NCI-H82 (cell line): ENCODE results near the gene RAB15.

ENCODE experiments used
- DNase-seq: peaks from one replicate; lab custom pipeline; 2025; lab: John Stamatoyannopoulos, UW

The RAB15 gene

DNA sequence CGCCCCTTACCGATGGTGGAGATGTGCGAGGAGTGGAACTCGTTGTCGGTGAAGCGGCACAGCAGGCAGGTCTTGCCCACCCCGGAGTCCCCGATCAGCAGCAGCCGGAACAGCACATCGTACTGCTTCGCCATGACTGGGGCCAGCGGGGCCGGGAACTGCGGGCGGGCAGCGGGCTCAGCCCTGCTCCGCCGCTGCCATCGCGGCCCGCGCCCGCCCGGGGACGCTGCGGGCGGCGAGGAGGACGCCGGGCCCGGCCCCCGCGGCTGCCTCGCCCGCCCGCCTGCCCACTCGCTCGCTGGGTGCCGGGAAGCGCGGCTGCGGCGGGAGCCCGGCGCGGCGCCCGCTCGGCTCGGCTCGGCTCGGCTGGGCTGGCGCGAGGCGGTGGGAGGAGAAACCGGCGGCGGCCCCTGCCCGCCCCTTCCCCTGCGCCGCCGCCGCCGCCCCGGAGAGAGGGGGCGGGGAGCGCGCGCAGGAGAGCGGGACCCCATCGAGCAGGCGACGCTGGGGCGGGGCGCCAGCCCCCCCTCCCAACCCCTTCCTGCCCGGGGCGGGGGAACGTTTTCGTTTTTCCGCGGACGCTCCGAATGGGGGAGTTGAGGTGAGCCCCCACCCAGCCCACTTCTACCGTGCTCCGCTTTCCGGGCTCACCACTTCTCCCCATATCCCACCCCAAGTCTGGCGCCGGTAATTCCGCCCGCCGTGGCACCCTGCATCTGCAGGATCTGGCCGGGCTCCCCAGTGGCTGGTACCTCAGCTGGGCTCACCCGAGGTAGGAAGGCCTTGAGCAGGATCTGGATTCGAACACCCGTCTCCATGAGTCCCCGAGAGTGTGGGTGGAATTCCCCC is at the start of gene RAB15:
TSS of gene RAB15 (minus strand) at position 394 of the 849 bp plus-strand sequence. CDS start at position 134, 260 bp downstream.
- peak; percentile 48 for DNase-seq

DNA sequence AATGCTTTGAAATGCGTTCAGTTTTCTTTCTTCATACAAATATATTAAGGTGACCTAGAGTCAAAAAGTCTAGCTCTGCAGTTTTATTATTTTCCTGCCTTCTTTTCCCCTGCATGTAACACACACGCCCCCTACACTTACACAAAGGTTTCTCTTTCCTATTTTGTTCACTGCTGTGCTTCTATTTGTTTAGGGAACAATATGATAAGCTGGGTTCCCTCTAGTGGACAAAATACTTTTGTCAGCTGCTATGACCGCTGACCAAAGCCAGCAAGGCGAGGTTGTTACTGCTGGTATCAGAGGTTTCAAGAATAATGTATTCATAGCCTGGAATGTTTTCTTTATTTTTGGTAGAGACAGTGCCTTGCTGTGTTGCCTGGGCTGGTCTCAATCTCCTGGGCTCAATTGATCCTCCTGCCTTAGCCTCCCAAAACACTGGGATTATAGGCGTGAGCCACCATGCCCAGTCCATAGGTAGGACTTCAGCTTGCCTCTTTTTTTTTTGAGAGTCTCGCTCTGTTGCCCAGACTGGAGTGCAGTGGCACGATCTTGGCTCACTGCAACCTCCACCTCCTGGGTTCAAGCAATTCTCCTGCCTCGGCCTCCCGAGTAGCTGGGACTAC is 47.9 kb upstream of the RAB15 start:
- peak; percentile 47 for DNase-seq

DNA sequence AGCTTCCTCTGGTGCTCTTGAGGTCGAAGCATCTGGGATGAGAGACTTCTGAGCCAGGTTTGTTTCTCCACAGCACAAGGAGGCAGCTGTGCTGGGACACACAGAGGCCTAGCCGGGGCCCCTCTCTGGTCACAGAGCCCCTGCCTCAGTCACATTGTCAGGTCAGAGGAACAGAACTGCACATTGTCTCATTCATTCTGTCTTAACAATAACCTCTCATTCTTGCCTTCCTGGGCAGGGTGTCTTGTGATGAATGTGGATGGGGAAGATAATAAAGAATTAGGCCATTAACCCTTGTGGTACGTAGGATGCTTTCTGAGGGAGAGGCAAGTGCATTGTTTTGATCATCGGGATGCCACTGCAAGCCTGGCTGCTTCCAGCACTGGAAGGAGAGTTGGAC is 44.3 kb upstream of the RAB15 start:
- DNase-seq, result no peak

DNA sequence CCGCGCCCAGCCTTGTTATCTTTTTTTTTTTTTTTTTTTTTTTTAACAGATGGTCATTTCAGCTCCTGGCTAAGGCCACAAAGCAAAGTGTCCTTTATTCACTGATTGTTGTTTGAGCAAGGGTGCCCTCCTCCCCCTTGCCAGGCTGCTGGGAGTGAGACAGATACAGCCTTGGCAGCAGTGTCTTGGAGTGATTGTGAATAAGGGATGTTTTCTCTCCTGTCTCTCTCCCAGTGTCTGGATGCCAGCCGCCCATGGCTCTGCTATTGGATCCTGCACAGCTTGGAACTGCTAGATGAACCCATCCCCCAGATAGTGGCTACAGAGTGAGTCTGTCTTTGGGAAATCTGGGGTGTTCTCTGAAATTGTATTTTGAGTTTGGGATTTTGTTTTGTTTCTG is 43.3 kb upstream of the RAB15 start:
- no peak for DNase-seq

DNA sequence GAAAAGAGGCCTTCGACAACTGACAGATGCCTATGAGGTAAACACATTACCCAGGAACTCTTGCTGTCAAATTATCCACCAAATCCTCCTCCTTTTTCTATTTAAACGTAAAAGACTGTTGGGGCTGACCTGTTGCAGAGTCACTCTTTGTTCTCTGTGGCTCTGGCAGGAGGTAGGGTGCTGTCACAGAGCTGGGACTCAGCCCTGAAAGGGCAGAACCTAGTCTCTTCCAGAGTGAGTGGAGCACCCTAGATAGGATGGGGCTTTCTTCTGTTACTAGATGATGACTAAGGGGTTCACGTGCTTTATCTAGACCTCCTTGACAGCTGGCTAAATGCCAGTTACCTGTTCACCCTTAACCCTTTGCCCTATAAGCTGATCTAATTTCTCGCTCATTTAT is 40.2 kb upstream of the RAB15 start:
- DNase-seq, result no peak

DNA sequence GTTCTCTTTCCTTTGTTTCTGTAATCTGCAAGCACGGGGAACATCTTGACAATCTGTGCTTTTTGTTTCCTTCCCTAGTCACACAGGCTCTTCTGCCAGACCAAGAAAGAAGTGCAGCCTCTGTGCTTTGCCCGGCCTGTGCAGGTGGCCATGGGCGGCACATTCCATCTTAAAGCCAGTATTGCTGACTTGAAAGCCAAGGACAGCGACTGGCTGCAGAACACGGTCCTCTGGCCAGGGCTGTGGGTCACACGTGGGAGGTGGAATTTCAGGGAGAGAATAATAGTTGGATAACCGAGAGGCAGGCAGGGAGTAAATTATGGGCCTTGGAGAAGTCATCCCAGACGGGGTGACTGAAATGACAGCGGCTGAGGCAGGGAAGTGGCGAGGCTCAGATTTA is 39.4 kb upstream of the RAB15 start:
- DNase-seq, result no peak

DNA sequence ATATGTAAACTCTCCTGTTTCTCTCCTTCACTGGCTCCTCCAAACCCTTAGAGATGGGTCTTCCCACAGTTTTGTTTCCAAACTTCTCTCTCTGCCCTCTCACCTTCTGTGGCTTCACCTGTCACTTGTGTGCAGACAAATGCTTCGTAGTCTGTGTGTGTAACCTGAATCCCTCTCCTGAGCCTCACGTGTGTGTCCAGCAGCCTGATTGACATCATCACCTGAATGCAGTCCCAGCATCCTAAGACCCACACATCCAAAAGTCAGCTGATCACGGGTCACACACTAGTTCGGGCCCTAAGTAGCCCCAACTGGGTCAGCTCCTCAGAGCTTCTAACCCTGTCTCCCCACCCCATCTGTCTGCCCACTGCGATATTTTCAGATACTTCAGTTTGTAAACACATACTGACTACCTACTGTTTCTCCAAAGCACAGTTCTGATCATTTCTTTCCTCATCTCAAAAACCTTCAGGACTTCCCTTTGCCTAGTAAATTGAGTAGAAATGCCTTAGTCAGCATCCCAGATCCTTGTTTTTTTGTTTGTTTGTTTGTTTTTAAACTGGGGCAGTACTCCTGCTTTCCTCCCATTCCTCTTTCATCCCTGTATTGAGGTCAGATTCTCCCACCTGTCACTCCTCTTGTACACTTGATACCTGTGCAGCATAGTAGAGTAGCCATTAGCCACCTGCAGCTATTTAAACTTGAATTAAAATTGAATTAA is 38.2 kb upstream of the RAB15 start:
- no peak for DNase-seq

DNA sequence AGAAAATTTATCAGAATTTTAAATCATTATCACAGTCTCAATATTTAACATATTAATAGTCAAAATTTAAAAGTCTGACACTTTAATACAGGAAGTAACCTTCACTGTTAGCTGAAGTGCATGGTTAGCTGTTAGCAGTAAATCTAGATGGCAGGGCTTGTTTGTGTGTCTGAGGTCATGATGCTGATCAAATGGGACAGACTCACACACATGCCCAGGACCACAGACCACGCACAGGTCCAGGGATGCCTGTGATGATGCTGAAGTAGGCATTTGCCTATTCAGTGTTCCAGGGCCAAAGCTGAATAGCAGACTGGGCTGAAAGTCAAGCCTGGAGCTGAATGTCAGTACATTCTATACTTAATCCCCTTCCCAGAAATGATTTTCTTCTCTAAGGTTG is 35.1 kb upstream of the RAB15 start:
- DNase-seq, result no peak

DNA sequence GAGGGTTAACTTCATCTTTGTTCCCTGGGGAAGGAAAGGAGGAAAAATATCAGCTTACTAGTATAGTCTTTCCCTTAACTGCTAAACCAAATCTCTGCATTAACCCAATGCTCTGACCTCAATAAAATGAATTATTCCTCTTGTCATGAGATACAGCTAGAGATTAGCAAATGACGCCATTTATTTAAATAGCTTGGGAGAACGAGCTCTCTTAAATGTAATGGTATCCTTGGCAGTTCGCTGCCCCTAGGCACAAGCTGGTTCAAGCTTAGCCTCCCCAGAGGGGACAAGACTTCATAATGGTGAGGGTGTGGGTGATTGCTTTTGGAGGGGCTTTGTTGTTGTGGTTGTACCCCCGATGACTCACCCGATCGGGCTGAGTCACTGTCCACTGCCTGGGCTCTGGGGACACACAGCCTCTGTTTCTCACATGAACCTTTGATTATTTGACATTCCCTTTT is 34.2 kb upstream of the RAB15 start:
- DNase-seq, result no peak

DNA sequence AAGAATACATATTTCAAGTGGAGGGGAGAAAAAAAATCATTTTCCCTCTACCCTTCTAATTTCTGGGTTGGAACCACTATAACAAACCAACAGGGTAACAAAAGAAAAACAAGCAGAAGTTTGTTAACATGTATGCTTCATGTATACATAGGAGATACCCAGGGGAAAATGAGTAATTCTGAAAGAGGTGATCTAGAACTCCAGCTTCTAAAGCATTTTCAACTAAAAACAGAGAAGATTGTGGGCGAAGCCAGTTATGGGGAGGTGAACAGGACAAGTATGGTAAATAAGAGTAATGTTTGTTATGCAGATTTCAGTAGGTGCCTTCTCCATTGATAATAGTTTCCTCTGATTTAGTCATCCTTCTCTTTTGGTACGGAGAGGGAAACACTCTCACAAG is 31.3 kb upstream of the RAB15 start:
- no peak for DNase-seq

DNA sequence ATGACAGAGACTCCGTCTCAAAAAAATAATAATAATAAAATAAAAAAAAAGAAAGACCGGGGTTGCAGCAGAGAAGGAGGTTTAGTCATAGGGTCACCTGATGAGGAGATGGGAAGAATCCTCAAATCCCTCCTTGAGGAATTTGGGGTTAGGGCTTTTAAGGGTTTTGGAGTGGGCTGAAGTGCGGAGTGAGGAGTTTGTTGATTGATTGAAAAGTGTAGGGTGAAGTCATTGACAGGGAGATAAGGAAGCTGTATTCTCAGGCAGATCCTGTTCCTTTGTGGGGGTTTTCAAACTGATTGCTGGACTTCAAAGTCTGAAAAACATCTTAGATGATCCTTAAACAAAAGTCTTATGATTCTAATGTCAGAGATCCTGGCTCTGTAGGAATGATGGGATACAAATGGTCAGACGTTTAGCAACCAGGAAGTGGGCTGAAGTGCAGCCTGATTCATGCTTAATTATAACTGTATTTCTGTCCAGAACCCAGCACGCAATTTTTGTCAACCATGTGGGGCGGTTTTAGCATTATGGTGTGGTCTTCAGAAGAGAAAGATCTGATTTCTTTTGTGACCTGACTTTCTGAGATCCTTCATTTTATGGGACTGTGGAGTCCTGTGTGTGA is 30.6 kb upstream of the RAB15 start:
- DNase-seq, result no peak

DNA sequence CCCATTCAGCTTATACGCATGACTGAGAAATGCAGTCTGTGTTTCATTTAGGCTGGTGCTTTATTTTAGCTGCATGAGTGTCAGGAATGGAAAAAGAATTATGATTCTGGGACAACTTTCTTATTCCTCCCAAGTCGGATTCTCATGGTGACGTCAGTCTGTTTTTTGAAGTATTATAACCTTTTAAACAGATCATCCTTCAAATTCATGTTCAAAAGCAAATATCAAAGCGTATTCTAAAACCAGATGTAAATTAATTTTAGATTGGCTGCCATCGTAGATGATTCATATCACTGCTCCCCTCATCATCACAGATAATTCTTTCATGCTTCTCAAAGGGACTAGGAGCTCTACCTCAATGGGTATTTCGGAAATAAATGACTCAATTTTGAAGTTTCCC is 29.6 kb upstream of the RAB15 start:
- no peak for DNase-seq

DNA sequence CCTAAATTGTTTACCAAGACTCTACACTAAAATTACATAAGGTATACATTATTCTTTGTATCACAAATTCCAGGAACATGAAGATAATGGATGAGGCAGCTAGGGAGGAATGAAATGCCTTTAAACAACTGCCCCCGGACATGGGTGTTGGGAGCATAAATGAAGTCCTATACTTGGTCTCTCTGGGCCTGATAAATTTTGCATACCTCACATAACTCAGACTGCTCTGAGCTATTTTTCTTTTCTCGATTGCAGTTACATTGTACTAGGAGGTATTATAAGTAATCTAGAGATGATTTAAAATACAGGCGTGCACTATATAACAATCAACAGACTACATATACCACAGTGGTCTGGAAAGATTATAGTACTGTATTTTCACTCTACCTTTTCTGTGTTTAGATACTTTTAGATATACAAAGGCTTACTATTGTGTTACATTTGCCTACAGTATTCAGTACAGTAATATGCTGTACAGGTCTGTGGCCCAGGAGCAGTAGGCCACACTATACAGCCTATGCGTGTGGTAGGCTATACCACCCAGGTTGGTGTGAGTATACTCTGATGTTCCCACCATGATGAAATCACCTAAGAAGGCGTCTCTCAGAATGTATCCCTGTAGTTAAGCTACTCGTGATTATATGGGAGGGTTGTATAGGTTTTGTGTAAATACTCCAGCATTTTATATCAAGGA is 28.9 kb upstream of the RAB15 start:
- DNase-seq, result no peak

DNA sequence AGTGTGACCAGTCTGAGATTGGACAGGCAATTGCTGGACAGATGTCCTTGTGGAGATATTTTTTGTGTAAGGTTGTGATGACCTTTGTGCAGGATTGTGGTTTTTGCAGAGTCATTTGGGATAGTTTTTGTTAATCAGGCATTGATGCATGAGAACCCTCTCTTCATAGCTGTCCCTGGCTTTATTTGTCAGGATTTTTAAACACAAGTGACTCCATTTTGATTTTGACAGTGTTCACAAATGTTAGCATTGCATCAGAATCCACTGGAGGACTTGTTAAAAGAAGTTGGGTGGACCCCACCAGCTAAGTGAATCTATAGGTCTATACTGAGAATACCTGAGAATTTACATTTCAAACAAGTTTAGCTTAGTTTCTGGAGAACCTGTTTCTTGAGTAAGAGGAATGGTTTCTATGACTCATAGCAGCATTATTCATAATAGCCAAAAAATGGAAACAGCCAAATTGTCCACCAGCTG is 26.4 kb upstream of the RAB15 start:
- no peak for DNase-seq

DNA sequence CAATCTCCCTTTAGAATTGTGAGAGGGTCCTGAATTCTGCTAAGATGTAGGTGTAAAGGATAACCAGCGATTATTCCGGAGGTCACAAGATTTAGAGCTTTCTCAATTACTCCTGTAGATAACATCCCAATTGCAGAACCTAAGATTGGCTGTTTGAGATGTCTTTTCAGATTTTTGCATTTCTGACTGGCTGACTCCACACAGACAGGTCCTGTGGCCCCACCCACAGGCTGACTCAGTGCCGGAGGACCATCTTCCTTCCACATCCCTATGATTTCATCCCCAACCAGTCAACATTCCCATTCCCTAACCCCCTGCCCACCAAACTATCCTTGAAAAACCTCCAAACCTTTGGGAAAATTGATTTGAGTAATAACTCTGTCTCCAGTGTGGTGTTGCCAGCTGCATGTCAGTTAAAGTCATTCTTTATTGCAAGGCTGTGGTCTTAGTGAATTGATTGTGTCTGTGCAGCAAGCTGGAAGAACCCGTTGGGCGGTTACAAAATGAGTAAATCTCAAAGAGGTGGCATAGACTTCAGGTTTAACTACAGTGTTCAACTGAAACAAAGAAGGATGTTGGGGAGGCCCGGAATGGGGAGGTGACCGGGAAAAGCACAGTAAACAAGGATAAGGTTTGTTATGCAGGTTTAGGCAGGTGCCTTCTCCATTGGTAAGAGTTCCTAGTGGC is 25.1 kb upstream of the RAB15 start:
- DNase-seq, result no peak

DNA sequence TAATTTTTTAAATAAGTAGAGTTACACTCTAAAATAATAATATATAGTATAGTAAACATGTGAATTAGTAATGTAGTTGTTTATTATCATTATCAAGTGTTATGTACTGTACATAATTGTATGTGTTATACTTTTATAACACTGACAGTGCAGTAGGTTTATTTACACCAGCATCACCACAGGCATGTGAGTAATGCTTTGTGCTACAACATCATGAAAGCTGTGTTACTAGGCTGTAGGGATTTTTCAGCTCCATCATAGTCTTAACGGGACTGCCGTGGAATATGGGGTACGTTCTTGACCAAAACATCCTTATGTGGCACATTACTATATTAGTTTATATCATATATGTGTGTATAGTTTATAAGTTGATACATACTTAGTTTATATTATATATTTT is 23.2 kb upstream of the RAB15 start:
- DNase-seq, result no peak

DNA sequence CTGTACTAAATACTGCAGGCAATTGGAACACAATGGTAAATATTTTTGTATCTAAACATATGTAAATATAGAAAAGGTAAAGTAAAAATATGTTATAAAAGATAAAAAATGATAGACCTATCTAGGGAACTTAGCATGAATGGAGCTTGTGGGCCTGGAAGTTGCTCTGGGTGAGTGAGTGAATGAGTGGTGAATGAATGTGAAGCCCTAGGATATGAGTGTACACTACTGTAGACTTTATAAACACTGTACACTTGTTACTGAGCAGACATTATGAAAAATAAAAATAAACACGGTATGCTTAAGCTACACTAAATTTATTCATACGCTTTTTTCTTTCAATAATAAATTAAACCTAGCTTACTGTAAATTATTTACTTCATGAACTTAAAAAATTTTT is 22.4 kb upstream of the RAB15 start:
- no peak for DNase-seq

DNA sequence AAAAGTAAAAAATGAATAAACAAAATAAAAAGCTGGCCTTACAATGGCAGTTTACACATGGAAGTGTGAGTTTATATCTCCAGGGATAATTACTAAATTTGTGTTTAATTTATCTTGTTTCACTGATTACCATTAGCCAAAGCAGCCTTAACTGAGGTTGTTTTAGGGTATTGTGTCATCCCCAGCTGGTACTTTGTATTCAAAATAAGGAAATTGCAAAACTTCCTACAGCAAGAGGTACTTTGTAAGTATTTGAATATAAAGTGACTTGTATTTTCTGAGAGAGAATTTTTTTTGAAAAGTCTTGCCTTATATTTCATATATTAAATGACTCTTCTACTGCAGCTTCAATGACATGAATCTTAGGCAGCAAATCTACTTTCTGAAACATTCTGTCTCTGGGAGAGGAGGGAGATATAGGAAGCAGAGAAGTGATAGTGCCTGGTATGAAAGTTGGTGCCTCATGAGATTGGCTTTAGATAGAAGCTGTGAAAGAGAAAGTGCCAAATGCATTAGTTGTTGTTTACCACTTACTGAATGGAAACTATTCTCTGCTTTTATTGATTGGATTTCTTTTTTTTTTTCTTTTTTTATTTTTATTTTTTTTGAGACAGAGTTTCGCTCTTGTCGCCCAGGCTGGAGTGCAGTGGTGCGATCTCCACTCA is 21.3 kb upstream of the RAB15 start:
- no peak for DNase-seq

DNA sequence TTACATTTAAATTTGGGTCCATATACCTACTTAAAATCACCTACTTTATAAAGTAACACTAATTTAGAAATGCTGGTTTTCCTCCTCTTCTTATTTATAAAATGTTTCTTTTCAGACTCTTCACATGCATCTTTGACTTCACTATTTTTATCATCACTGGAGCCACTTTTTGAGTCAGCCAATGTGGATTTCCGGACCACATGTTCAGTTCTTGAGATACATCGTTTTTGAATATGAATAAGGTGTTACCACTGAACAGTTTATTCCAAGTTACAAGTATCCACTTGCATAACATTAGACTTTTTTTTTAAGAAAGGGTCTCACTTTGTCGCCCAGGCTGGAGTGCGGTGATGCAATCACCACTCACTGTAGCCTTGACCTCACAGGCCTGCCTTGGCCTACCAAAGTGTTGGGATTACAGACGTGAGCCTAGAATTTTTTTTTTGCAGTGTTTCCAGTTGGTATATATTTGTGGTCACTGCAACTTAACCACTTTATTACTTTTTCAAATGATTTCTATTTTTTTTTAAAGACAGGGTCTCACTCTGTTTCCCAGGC is 20.3 kb upstream of the RAB15 start:
- no peak for DNase-seq

DNA sequence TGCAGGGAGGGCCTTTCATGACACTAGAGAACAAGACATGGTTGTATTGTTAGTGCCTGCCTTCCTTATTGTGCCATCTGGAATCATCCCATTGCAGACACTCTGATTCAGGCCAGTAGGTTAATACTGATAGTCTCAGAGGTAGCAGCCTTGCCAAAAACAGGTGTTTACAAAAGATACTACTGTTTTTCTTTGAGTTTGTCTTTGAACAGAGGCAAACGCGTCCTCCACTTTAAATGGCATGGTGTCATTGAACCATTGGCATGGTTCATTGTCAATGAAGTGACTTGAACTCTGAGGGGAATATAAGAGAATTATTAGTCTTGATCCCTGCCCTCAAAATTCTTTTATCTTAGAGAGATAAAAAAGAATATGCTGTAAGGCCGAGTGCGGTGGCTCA is 18.8 kb upstream of the RAB15 start:
- no peak for DNase-seq
